Measurements from ENCODE around the gene PABPN1L.
A peak's percentile ranks its signal among the peaks of the same experiment; 100 is the strongest.
"Not testable (repeated sequence)": the region's sequence is repeated elsewhere in the genome, so short reads cannot be mapped to it uniquely, and the experiment has no call there.

Gene PABPN1L

DNA sequence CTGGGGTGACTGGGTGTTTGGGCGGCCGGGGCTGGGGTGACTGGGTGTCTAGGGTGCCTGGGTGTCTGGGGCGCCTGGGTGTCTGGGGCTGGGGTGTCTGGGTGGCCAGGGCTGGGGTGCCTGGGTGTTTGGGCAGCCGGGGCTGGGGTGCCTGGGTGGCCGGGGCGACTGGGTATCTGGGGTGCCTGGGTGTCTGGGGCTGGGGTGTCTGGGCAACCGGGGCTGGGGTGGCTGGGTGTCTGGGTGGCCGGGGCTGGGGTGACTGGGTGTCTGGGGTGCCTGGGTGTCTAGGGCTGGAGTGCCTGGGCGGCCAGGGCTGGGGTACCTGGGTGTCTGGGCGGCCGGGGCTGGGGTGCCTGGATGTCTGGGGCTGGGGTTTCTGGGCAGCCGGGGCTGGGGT lies 41.3 kb downstream of the PABPN1L start:
- DNase-seq: no peak

DNA sequence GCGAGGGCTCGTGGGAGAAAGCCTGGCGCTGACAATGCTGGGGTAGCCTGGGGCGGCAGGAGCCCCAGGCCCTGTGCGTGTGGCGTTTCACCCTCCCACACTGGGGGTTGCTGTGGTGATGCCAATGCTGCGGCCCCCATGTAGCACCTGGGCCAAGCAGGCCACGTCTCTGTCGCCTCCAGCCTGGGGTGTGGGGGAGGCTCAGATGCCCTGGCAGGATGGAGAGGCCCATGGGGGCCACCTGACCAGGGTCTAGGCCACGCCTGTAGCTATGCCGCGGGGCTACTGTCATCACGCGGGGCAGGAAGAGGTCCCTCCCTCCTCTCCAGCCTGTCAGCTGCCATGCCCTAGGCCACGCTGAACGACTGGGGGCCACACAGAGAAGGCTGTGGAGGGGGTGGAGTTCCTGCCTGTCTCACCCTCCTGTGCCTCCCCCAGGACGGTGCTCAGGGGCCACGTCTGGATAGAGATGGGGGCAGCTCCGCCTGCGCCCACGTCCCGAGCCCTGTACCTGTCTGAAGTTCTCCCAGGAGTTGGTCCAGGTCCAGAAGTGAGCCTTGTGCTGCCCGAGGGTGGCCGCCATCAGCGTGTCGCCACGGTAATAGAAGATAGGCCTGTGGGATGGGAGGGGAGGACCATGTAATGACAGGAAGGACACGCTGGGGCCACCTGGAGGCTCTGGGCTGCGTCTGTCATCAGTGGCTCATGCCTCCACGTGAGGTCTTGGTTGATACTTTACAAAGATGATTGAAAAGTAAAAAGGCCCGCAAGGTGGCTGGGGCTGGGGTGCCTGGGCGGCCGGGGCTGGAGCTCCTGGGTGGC lies 42.0 kb downstream of the PABPN1L start:
- no peak for DNase-seq

DNA sequence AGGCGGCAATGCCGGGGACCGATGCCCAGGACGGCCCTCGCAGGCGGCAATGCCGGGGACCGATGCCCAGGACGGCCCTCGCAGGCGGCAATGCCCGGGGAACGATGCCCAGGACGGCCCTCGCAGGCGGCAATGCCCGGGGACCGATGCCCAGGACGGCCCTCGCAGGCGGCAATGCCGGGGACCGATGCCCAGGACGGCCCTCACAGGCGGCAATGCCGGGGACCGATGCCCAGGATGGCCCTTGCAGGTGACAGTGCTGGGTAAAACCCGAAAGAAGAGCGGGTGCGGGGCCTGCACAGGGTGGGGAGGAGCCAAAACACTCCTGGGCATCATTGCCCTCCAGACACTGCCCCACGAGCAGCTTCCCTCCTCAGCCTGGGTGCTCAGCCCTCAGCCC lies 42.8 kb downstream of the PABPN1L start:
- not testable (repeated sequence) for DNase-seq

DNA sequence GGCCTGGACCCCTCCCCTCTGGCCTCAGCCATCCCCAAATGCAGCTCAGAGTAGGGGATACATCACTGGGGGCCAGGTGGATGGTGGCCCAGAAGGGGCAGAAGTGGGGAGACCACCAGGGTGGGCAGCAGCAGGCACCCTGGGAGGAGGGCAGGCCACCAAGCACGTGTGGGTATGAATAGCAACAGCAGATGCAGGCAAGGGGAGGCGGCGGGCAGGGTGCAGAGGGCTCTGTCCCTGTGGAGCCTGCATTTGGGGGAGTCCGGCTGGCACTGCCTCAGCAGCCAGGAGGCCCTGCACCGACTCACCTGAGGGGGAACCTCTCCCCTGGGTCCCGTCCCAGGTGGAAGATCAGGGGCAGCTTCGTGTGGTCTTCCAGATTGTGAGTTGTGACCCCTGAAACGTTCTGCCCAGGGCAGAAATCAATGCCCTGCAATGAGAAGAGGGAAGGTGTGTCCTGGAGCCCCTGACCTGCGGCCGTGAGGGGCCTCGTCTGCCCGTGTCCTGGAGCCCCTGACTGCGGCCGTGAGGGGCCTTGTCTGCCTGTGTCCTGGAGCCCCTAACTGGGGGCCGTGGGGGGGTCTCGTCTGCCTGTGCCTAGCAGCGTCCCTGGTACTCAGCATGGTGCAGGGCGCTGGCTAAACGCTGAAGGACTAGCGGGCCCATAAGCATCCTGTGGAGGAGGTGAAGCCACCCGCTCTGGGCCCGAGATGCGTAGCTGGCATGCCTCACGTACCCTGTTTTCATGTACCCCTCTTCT lies 44.0 kb downstream of the PABPN1L start:
- DNase-seq: no peak

DNA sequence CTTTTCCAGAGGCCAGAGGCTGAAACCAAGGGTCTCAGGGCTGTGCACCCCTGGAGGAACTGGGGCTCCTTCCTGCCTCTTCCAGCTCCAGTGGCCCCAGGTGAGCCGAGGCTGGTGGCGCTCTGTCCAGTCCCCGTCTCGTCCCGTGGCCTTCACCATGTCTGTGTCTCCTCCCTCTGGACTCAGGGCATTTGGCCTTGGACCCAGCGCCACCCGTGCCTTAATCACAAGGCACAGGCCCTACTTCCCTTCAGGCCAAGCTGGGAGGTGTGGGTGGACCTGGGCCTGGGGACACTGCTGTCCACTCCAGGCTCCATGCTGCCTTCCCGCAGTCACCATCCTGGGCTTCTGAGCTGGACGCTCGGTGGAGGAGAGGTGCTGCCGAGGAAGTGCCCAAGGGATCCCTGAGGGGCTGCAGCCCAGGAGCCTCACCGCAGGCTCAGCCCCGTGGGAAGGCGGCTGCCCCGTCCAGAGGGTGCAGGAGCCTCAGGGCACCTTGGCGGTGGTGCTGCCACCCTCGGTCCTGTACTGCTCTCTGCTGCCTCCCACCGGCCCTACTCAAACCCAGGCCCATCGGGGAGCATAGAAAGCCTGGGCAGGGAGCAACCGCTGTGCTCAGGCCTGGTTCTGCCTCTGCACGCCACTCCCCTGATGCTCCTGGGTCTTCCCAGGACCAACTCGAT lies 45.2 kb downstream of the PABPN1L start:
- DNase-seq: no peak

DNA sequence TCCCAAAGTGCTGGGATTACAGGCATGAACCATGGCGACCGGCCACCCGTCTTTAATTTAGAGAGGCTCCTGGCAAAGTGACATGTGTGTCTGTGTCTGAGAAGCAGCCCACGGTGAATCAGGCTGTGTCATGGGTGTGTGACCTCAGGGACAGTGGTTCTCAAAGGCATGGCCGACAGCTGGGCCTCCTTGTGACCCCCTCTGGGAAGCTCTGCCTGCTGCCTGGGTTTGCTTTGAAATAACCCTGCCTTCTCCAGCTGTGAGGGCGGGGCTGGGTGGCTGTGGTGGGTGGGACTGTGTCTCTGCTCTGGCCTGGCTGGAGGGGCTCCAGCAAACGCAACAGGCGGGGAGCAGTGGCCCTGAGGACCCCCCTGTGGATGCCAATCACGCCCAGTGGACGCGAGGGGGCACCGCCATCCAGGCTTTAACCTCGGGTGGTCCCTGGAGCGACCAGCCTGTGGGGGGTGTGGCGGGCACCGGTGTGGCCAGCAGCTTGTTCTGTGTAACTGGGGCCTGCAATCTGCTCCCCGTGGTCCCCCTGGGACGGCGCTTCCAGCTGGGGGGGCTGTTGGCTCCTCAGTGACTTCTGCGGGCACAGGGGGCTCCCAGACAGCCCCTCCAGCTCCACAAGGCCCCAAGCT lies 46.0 kb downstream of the PABPN1L start:
- DNase-seq: no peak

DNA sequence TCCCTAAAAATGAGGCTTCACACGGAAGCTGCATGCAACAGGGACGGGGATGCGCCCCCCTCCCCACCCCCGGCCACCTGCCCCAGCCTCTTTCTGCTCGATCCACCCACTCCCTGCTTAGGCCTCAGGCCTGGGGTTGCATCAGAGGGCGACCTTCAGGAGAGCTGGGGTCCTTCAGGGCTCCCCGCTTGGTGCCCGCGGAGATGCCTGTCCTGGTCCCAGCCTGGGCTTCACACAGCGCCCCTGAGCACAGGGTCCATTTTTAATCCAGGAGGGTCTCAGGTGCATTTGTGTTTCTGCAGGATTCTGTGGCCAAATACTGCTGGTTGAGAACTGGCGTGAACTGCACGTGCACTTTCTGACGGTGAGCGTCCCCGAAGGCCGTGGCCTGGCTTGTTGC lies 47.3 kb downstream of the PABPN1L start:
- no peak for DNase-seq

DNA sequence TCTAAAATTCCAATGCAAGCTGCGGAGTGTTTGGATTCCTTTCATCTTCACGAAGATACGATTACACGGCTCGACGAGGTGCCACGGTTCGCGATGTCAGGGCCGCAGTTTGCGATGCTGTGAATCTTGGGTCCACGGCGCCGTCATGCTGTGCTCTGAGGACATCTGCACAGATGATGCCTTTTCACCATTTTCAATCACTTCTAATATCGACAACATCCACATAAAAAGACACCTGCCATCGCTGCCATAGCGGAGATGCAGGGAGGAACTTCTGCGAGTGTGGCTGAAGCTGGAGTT lies 47.9 kb downstream of the PABPN1L start:
- DNase-seq: no peak

DNA sequence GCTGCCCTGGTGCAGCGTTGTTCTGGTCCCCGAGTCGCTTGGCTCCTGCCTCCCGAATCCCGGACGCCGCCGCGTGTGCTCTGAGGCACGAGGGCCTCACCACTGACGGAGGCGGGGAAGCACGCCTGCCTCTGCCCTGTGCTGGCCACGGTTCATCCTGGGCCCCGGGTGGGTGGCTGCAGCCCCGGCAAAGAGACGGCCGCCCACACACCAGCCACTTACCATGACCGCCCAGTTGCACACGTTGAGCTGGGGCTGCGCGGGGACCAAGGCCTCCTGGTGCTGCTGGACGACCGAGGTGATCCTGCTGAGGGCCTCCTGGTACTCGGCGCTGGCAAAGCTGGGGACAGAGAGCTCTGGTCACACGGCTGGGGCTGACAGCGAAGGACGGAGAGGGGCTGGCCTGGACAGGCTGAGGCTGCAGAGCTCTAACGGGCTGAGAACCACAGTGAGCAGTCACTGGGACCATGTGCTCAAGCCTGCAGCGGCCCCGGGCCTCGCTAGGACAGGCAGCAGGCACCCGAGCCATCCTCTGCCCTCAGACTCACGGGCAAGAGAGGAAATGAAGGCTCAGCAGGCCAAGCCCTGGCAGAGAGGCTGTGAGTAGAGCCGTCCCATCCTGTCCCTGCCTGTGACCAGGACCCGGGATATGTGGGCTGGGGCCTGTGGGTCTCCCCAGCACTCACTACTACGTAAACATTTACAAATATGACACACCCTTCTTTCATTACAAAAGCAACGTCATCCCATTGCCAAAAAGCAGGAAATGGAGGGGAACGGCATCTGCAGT lies 48.5 kb downstream of the PABPN1L start:
- DNase-seq: no peak

DNA sequence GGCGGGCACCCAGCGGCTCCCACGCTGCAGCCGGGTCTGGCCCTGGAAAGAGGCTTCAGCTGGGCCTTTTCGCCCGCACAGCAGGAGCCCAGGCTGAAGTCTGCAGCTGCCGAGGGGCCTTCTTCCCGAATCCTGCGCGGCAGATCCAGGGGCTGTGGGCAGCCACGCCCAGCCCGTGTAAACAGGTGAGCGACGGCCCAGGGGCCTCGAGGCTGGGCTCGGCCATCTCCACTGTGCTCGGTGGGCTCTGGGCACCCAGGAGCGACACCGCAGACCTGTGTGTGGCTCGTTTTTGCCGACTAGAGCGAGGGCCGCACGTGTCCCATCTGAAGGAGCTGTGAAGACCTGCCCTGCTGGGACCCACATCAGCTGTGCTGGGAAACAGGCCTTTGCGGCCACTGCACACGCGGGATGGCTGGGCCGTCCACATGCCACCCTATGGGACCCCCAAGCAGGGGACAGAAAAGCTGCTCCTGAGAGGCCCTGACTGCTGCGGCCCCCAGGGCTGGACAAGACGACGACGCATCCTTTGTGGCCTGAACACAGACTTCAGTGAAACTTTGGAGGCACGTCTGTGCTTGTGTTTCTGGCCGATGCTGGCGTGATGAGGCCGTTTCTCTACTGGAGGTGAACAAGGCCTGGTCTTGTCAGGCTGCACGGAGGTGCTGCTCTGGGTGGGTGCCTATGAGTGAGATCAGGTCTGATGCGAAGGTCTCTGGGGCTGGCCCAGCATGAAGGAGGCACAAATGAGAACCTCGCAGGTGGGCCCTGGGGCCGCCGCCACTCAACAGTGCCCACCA lies 49.5 kb downstream of the PABPN1L start:
- no peak for DNase-seq

DNA sequence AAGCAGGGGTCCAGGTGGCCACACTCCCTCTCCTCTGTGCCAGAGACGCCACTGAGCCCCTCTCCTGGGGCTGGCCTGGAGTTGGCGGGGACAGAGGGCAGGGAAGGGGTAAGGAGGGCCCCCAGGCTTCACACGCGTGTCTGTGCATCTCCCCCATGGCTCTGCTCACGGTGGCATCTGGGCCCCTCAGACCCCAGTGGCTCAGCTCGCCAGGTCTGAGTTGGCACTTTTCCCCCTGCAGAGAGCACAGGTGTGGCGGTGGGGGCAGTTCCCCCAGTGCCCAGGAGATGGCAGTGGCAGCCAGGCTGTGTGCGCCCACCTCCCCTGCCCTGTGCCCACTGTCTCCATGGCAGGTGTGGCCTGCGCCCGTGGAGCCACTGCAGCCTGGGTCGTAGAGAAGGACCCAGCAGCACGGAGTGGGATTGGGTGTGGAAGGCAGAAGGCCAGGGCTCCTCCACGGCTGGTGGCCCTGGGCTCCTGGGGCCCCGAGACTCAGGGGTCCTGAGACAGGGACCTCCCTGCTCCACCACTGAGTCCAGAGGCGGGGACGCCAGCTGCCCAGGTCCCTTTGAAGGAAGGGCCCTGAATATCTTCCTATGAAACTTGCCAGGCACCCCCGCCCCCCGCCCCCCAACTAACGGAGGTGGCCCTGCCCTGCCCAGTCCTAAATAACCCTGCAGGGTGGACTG lies 50.4 kb downstream of the PABPN1L start:
- DNase-seq: peak; percentile 67

DNA sequence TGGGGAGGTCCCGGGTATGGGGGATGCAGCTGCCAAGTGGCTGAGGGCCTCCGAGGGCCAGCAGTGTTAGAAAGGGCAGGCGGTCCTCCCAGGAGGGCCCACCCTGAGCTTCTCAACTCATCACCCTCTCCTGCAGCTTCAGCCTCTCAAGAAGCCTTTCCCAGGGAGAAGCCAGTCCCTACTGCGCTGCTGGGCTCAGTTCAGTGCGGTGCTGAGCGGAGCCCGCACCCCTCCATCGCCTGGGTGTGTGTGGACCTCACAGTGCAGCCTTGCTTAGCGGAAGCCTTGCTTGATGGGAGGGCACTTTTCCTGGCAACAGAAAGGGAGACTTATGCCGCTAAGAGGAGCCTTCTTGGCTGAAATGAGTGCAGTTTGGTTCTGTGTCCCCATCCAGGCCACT lies 51.2 kb downstream of the PABPN1L start:
- DNase-seq: no peak

DNA sequence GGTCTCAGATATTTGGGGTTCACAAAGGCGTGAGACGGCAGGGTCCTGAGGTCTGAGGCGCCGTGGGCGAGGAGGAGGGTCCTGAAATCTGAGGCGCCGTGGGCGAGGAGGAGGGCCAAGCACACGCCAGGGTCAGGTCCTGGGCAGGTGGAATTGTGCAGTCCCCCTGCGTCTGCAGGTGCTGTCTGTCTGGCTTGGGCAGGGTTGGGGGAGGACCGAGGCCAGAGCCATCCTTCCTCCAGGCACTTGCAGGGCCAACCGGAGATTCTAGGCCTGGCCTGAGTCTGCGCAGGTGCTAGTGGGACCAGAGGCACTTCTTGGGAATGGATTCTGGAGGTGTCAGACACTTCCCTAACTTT lies 52.3 kb downstream of the PABPN1L start:
- DNase-seq: no peak
